Panc1 (cell line): ENCODE measurements around the gene STPG4.

Experiments
- CTCF ChIP-seq: fragments of 450-650 bp; IDR thresholded peaks from 2 replicates; pipeline ENCODE4 v1.5.1; 2017; ENCODE audit warnings: mild to moderate bottlenecking
- POLR2AphosphoS5 ChIP-seq: IDR thresholded peaks from 2 replicates; pipeline ENCODE4 v1.6.1; 2012; ENCODE audit warnings: mild to moderate bottlenecking, low read depth, low read length, moderate library complexity
- REST ChIP-seq, 2 experiments: IDR thresholded peaks; 2 replicates each; pipeline ENCODE4 v1.6.1; 2011 to 2012; ENCODE audit warnings: low read depth in 2 of 2, control low read depth in 1 of 2, low read length in 1 of 2, mild to moderate bottlenecking in 1 of 2, moderate library complexity in 1 of 2; ENCODE audit not compliant: insufficient read depth in 1 of 2
- SIN3A ChIP-seq: IDR thresholded peaks from 2 replicates; pipeline ENCODE4 v1.6.1; 2012; ENCODE audit warnings: low read depth, mild to moderate bottlenecking, low read length, moderate library complexity, borderline replicate concordance; ENCODE audit not compliant: insufficient read depth
- TCF7L2 ChIP-seq: IDR thresholded peaks from 2 replicates; pipeline ENCODE4 v1.6.1; 2011; ENCODE audit warnings: mild to moderate bottlenecking, low read depth, low read length, inconsistent platforms

- TF ChIP-seq CTCF (no peak), TCF7L2 (no peak), SIN3A (no peak), POLR2AphosphoS5 (no peak), REST (IDR thresholded peaks at IDR 0.05; ENCODE audit: insufficient read depth in 1 of 2, low read depth in 2 of 2, low read length in 1 of 2) (no peak)
Observed at GRCh38 chr2:47119001-47119400, 36.1 kb downstream of the STPG4 start.
